Activated CD4-positive, alpha-beta T cell treated with anti-CD3 and anti-CD28 coated beads, Interleukin-10, Interleukin-2, amounts not matched to agents 100 ng/mL and 50 ng/mL, durations not matched to agents 16 hours and 8 hours (primary cell): Measurements from ENCODE around the gene CSTF2.

Experiments
- DNase-seq: peaks from one replicate; pipeline ENCODE4 v3.0.0-alpha.2; 2020

Gene CSTF2

DNA sequence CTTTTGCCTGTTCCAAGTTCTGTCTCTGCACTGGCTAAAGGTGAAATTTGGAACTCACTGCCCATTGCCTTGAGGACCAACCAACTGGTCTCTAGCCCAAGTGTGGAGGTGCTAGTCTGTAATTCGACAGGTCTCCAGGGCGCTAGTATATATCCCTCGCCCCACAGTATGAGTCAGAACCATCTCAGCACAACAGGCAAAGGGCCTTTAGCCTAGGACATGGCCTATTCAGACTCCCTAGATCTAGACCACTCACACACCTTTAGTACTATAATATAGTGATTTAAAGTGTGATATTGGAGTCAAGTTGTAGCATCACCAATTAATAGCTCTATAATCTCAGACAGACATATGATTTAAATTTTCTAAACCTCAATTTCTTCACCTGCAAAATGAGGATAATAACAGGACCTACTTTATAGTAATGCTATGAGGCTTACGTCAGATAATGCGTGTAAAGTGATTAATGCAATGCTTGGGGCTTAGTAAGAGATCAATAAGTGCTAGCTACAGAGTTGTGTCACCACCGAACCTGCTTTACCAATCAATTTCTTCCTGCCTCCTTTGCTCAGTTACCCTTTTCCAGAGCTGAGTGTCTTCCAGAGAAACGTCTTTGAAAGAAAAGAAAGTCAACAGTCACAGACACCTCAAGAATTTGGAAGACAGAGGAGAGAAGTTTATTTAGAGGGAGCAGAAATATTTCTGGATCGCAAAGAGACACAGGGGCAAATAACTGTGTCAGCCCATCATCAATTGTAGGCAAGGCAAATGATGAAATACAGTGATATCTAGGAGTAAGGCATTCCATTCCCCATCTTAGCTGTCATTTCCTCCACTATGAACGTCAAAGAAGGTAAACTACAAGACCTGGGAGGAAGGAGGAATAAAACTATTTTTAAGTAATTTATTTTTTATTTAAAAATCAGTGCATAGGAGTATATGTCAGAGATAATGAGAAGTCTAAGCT is 51.7 kb downstream of the CSTF2 start:
- DNase-seq, result no peak

- DNase-seq, result no peak
Measured at GRCh38 chrX:100874325-100874724, 54.1 kb downstream of the CSTF2 start, which contains the start of gene NOX1. Gene NOX1, minus strand, starts transcription at chrX:100874359. Its CDS starts 220 bp downstream, at chrX:100874139.

GRCh38 chrX:100880368-100880767 is 60.2 kb downstream of the CSTF2 start:
- no peak for DNase-seq

DNA sequence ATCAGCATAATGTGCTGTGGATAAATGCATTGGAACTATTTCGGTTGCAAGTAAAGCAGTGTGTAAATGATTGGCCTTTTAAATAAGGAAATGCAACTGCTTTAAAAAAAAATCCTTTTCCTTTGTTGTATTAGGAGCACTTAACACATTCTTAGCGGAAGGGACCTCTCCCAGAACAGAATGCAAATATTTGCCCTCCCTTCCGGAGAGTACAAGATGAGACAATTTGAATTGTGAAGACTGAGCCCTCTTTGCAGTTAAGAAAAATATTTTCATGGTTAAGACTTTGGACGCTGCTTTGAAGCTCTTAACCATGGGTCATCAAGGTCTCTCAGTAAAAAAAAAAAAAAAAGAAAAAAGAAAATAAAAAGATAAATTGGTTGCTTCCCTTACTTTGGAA is 63.5 kb downstream of the CSTF2 start:
- no peak for DNase-seq
